Type B pancreatic cell (in vitro differentiated cells): ENCODE data around the gene GPHB5. TPM values are rescaled to one million over a fixed set of nuclear protein-coding genes. Genes with fewer than 3 reads are reported as not detected.
A peak's percentile ranks its signal among the peaks of the same experiment; 100 is the strongest.

Experiments
- DNase-seq: peaks from one replicate; pipeline ENCODE4 v3.0.0; 2021; ENCODE audit warnings: mixed read lengths; ENCODE audit not compliant: unreplicated experiment; ENCODE audit errors: extremely low spot score
- H3K27ac Mint-ChIP-seq: 2 replicates; pipeline ENCODE4 v1.8.0; 2021; ENCODE audit warnings: mild to moderate bottlenecking, mixed read lengths
- H3K27me3 Mint-ChIP-seq: 2 replicates; pipeline ENCODE4 v1.8.0; 2021; ENCODE audit warnings: mixed read lengths
- H3K36me3 Mint-ChIP-seq: 2 replicates; pipeline ENCODE4 v1.8.0; 2021; ENCODE audit warnings: mixed read lengths
- H3K4me1 Mint-ChIP-seq: one replicate; pipeline ENCODE4 v1.8.0; 2021; ENCODE audit warnings: mixed read lengths; ENCODE audit not compliant: unreplicated experiment
- H3K4me3 Mint-ChIP-seq: 2 replicates; pipeline ENCODE4 v1.8.0; 2021; ENCODE audit warnings: mild to moderate bottlenecking, mixed read lengths
- H3K9me3 Mint-ChIP-seq: 2 replicates; pipeline ENCODE4 v1.8.0; 2021; ENCODE audit warnings: mixed read lengths
- total RNA-seq: library from RNA; stranded (reverse); gene quantifications from 2 replicates; pipeline ENCODE4 v1.2.1, GENCODE V29; 2021; ENCODE audit warnings: low replicate concordance
- TF ChIP-seq, protein P1 (sequence below): fragments of 200-600 bp; sonication (generic); conservative IDR thresholded peaks from 2 replicates; pipeline ENCODE4 v1.5.0; 2021; ENCODE audit warnings: antibody characterized with exemption, mild to moderate bottlenecking

GPHB5 gene
- total RNA-seq, 1 donor from 2014 or later = not detected

DNA sequence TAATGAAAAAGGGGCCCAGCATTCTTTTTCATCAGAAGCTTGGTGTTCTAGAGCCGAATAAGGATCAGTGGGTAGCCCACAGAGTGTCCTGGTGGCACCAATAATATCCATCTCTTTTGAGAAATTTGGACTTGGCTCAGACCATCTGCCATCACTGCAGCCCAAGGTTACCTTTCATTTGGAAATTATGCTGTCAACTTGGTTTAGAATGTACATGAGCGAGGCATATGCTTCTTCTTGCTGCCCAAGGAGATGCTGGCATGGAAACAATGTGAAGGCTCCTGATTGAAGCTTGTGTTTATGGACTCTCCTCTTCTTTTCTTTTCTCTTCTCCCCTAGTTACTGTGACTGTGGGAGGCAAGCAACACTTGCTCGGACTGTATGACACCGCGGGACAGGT, 50.0 kb downstream of the GPHB5 start:
- Mint-ChIP-seq H3K36me3 (no peaks in the 10 kb centered on the region), H3K4me1 (peaks cover 10% of the 10 kb centered on the region), H3K27me3 (no peaks in the 10 kb centered on the region), H3K27ac (no peak overlapping the region), H3K4me3 (no peak overlapping the region), H3K9me3 (peaks cover 8% of the 10 kb centered on the region)
- no peak for DNase-seq
- TF ChIP-seq, protein P1, sequence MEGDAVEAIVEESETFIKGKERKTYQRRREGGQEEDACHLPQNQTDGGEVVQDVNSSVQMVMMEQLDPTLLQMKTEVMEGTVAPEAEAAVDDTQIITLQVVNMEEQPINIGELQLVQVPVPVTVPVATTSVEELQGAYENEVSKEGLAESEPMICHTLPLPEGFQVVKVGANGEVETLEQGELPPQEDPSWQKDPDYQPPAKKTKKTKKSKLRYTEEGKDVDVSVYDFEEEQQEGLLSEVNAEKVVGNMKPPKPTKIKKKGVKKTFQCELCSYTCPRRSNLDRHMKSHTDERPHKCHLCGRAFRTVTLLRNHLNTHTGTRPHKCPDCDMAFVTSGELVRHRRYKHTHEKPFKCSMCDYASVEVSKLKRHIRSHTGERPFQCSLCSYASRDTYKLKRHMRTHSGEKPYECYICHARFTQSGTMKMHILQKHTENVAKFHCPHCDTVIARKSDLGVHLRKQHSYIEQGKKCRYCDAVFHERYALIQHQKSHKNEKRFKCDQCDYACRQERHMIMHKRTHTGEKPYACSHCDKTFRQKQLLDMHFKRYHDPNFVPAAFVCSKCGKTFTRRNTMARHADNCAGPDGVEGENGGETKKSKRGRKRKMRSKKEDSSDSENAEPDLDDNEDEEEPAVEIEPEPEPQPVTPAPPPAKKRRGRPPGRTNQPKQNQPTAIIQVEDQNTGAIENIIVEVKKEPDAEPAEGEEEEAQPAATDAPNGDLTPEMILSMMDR = no peak

- Mint-ChIP-seq H3K36me3 (no peaks in the 10 kb centered on the region), H3K27me3 (no peaks in the 10 kb centered on the region), H3K9me3 (peaks cover 8% of the 10 kb centered on the region), H3K4me3 (no peak overlapping the region), H3K4me1 (peaks cover 10% of the 10 kb centered on the region), H3K27ac (peak overlapping the region; percentile 92)
- TF ChIP-seq, protein P1 = no peak
- no peak for DNase-seq
Measured at GRCh38 chr14:63267171-63267570, 51.6 kb downstream of the GPHB5 start.

DNA sequence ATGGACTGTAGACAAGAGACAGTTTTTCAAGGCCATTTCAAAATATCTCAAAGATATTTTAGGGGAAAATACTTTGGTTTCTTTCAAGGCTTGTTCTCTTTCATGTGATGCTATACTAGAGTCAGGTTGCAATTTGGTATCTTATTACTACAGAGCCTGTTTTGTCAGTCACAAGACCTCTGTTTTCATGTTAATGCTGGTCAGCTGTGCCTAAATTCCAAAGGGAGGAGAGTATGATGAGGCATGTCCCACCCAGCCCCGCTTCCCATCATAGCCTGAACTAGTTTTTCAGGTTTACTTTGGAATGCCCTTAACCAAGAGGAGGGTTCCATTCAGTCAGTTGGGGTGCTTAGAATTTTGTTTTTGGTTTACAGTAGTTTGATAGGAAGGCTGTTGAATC, 52.6 kb downstream of the GPHB5 start:
- H3K27ac Mint-ChIP-seq = peak overlapping the region; percentile 92
- H3K4me1 Mint-ChIP-seq = peaks cover 10% of the 10 kb centered on the region
- no peaks in the 10 kb centered on the region for H3K27me3 Mint-ChIP-seq
- DNase-seq = no peak
- H3K4me3 Mint-ChIP-seq = peak overlapping the region; percentile 35
- TF ChIP-seq, protein P1 = no peak
- H3K36me3 Mint-ChIP-seq = no peaks in the 10 kb centered on the region
- peaks cover 8% of the 10 kb centered on the region for H3K9me3 Mint-ChIP-seq

Other genes starting within 250 kb of the GPHB5 start
- 0.17 and 16.3 TPM in 2 replicates for gene RHOJ, start 114.5 kb downstream of the GPHB5 start, total RNA-seq
- 47.3 and 50.8 TPM in 2 replicates for gene PPP2R5E, start 224.4 kb upstream of the GPHB5 start, total RNA-seq